ENCODE data around the gene KMO. TPM values are rescaled to one million over a fixed set of nuclear protein-coding genes. Genes with fewer than 3 reads are reported as not detected.
A peak's percentile ranks its signal among the peaks of the same experiment; 100 is the strongest.

KMO gene
- total RNA-seq, 1 donor from 2014 or later = 19.0 TPM

- intact Hi-C loops (cut with DNase I) = no loop called here
- Histone ChIP-seq H3K27ac (no peak overlapping the region), H3K27me3 (no peaks in the 10 kb centered on the region), H3K4me1 (no peaks in the 10 kb centered on the region), H3K9me3 (no peaks in the 10 kb centered on the region), H3K36me3 (peaks cover 95% of the 10 kb centered on the region), H3K4me3 (no peak overlapping the region)
- TF ChIP-seq, protein P1, sequence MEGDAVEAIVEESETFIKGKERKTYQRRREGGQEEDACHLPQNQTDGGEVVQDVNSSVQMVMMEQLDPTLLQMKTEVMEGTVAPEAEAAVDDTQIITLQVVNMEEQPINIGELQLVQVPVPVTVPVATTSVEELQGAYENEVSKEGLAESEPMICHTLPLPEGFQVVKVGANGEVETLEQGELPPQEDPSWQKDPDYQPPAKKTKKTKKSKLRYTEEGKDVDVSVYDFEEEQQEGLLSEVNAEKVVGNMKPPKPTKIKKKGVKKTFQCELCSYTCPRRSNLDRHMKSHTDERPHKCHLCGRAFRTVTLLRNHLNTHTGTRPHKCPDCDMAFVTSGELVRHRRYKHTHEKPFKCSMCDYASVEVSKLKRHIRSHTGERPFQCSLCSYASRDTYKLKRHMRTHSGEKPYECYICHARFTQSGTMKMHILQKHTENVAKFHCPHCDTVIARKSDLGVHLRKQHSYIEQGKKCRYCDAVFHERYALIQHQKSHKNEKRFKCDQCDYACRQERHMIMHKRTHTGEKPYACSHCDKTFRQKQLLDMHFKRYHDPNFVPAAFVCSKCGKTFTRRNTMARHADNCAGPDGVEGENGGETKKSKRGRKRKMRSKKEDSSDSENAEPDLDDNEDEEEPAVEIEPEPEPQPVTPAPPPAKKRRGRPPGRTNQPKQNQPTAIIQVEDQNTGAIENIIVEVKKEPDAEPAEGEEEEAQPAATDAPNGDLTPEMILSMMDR (IDR thresholded peaks at IDR 0.05) = peak; percentile 11
- ATAC-seq (no peak), DNase-seq (no peak)
Measured at GRCh38 chr1:241499910-241500309, 32.3 kb upstream of the KMO start.

GRCh38 chr1:241503444-241503843, 28.7 kb upstream of the KMO start:
- ATAC-seq (no peak), DNase-seq (no peak)
- intact Hi-C loops (cut with DNase I) = no loop called here

DNA sequence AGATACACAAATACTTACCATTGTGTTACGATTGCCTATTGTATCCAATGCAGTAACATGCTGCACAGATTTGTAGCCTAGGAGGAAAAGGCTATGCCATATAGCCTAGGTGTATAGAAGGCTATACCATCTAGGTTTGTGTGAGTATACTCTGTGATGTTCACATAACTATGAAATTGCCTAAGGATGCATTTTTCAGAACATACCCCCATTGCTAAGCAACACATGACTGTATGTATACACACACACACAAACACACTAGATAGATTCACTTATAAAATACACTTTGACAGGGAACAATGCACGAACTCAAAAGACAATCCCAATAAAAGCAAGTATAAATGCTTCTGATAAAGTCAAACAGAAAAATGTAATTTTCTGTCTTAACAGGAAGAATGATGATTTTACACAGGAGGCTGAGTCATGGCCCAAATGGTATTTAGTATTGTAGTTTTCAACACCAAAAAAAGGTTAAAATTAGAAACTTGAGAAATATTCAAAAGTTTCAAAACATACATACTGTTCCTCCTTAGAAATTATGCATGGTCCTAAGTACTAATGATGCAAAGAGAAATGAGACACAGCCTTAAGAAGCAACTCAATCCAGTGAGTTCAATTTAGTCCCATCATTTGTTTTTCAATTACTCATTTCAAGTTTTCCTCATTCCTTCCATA, 24.9 kb upstream of the KMO start:
- TF ChIP-seq, protein P1 (IDR thresholded peaks at IDR 0.05) = no peak
- no peaks in the 10 kb centered on the region for H3K4me1 ChIP-seq
- ATAC-seq (no peak), DNase-seq (no peak)
- peaks cover 95% of the 10 kb centered on the region for H3K36me3 ChIP-seq
- no peak overlapping the region for H3K4me3 ChIP-seq
- intact Hi-C loops (cut with DNase I) = no loop called here
- no peaks in the 10 kb centered on the region for H3K9me3 ChIP-seq
- H3K27me3 ChIP-seq = no peaks in the 10 kb centered on the region
- H3K27ac ChIP-seq = no peak overlapping the region

More at GRCh38 chr1:241503444-241503843, 28.7 kb upstream of the KMO start:
- Histone ChIP-seq H3K4me3 (no peak overlapping the region), H3K27me3 (no peaks in the 10 kb centered on the region), H3K4me1 (no peaks in the 10 kb centered on the region), H3K9me3 (no peaks in the 10 kb centered on the region), H3K27ac (no peak overlapping the region), H3K36me3 (peaks cover 96% of the 10 kb centered on the region)
- TF ChIP-seq, protein P1 (IDR thresholded peaks at IDR 0.05) = no peak

GRCh38 chr1:241513378-241513777, 18.8 kb upstream of the KMO start:
- Histone ChIP-seq H3K27me3 (no peaks in the 10 kb centered on the region), H3K4me1 (peaks cover 11% of the 10 kb centered on the region), H3K4me3 (no peak overlapping the region), H3K27ac (no peak overlapping the region), H3K36me3 (peaks cover 48% of the 10 kb centered on the region), H3K9me3 (no peaks in the 10 kb centered on the region)
- no peak for ATAC-seq
- no peak for DNase-seq
- intact Hi-C loops (cut with DNase I) = no loop called here
- TF ChIP-seq, protein P1 (IDR thresholded peaks at IDR 0.05) = no peak

DNA sequence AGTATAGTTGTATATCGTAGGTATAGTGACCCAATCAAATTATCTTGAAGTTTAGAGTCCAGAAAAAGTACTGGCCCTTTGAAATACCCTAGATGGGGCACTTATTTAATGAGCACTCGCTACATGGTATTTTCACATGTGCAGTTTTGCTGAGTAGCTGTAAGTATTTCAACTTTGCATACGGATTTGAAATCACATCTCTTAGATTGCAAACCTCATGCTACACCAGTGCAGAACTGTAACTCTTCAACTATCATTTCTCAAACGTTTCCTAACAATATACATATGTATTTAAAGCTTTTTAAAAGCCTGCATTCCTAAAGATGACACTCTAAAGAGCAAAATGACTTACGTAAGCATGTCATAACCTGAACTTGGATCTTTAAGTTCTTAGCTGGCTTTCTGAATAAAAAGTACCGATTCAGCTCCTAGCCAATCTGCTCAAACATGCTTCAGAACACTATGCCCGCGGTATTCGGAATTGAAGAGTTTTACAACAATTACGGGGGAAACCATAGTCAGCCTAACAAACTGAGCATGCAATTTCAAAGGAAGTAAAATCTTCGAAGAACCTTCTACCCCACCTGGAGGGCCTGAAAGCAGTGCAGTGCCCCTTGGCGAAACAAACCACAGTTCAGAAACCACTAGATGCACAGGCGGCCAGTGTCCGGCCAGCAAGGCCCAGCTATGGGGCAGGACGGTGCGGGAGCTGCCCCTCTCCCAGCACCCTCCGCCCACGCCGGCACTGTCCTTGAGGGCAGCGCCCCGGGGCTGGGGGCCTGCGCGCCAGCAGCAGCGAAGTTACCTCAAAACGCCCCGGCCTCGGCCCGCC, 13.5 kb upstream of the KMO start:
- peak; percentile 55 for ATAC-seq
- H3K4me1 ChIP-seq = peaks cover 12% of the 10 kb centered on the region
- DNase-seq = peak; percentile 74
- H3K9me3 ChIP-seq = no peaks in the 10 kb centered on the region
- H3K4me3 ChIP-seq = peak overlapping the region; percentile 85
- H3K27me3 ChIP-seq = peaks cover 4% of the 10 kb centered on the region
- H3K36me3 ChIP-seq = no peaks in the 10 kb centered on the region
- intact Hi-C loops (cut with DNase I) = no loop called here
- peak overlapping the region; percentile 83 for H3K27ac ChIP-seq
- TF ChIP-seq, protein P1 (IDR thresholded peaks at IDR 0.05) = no peak

Measured in upper lobe of right lung (tissue), 1 donor.